OCI-M1 (cell line): ENCODE measurements around the gene DISC1.

Experiments
- DNase-seq: peaks from one replicate; lab custom pipeline; 2025; lab: John Stamatoyannopoulos, UW

The DISC1 gene

GRCh38 chr1:231998791-231999190, 372.2 kb downstream of the DISC1 start:
- no peak for DNase-seq

GRCh38 chr1:232005300-232005699, 378.7 kb downstream of the DISC1 start:
- no peak for DNase-seq

GRCh38 chr1:232009741-232010140, 383.2 kb downstream of the DISC1 start:
- no peak for DNase-seq

GRCh38 chr1:232011961-232012360, 385.4 kb downstream of the DISC1 start:
- no peak for DNase-seq

- no peak for DNase-seq
These were observed 386.3 kb downstream of the DISC1 start for GRCh38 chr1:232012773-232013386.

GRCh38 chr1:232014941-232015340, 388.4 kb downstream of the DISC1 start:
- no peak for DNase-seq

GRCh38 chr1:232016616-232017015, 390.0 kb downstream of the DISC1 start:
- DNase-seq = no peak

- no peak for DNase-seq
These were observed 390.5 kb downstream of the DISC1 start for GRCh38 chr1:232017057-232017456.

- DNase-seq = no peak
These were observed 391.2 kb downstream of the DISC1 start for GRCh38 chr1:232017759-232018158.

- no peak for DNase-seq
These were observed 391.8 kb downstream of the DISC1 start for GRCh38 chr1:232018231-232019025.

GRCh38 chr1:232019026-232019340, 392.4 kb downstream of the DISC1 start:
- DNase-seq = no peak

GRCh38 chr1:232020352-232020751, 393.8 kb downstream of the DISC1 start:
- no peak for DNase-seq

- no peak for DNase-seq
These were observed 402.7 kb downstream of the DISC1 start for GRCh38 chr1:232029315-232029714.

GRCh38 chr1:232031156-232031555, 404.6 kb downstream of the DISC1 start:
- no peak for DNase-seq

- DNase-seq = no peak
These were observed 406.7 kb downstream of the DISC1 start for GRCh38 chr1:232033285-232033684.

- no peak for DNase-seq
These were observed 408.0 kb downstream of the DISC1 start for GRCh38 chr1:232034556-232034955.

GRCh38 chr1:232036181-232036933, 409.8 kb downstream of the DISC1 start:
- DNase-seq = no peak

GRCh38 chr1:232037774-232038388, 411.3 kb downstream of the DISC1 start:
- no peak for DNase-seq

- DNase-seq = no peak
These were observed 412.4 kb downstream of the DISC1 start for GRCh38 chr1:232038706-232039677.

- DNase-seq = no peak
These were observed 413.7 kb downstream of the DISC1 start for GRCh38 chr1:232040260-232040659.

GRCh38 chr1:232044728-232045127, 418.1 kb downstream of the DISC1 start:
- DNase-seq = no peak
